GM13976 (cell line): ENCODE data around the gene EVA1A.
A peak's percentile ranks its signal among the peaks of the same experiment; 100 is the strongest.

Source experiments
- DNase-seq: peaks from one replicate; pipeline ENCODE4 v3.0.0; 2012; ENCODE audit warnings: low spot score
- CTCF ChIP-seq: IDR thresholded peaks from 2 replicates; pipeline ENCODE4 v1.5.1; 2012; ENCODE audit warnings: borderline replicate concordance, mild to moderate bottlenecking; ENCODE audit not compliant: insufficient read depth; ENCODE audit errors: extremely low read depth, missing control alignments, control extremely low read depth
- in situ Hi-C: fragments of 300-500 bp; cut with MboI; formaldehyde crosslinking; loops from one replicate; pipeline ENCODE4 v1.12.0; 2022; ENCODE audit warnings: low sequenced_read_pairs, mixed read lengths, inconsistent platforms; ENCODE audit not compliant: unreplicated experiment

The EVA1A gene

GRCh38 chr2:75560768-75561565, at the start of gene EVA1A:
Gene EVA1A, minus strand, starts transcription at chr2:75560939. Its CDS starts 42,799 bp downstream, at chr2:75518140.
- in situ Hi-C loops = no loop called here
- DNase-seq = peak; percentile 64
- no peak for TF ChIP-seq CTCF

GRCh38 chr2:75609937-75610508, 49.3 kb upstream of the EVA1A start:
- no peak for TF ChIP-seq CTCF
- no peak for DNase-seq
- in situ Hi-C loops = loop anchor here (10.0 to 25.0 kb wide), 3 partner anchors 145 to 698 kb away; no protein-coding TSS in a partner anchor

- DNase-seq = no peak
- in situ Hi-C loops = loop anchor here (10.0 to 25.0 kb wide), 2 partner anchors 145 to 697 kb away; no protein-coding TSS in a partner anchor
- TF ChIP-seq CTCF = no peak
Observed at GRCh38 chr2:75609334-75609689, 48.6 kb upstream of the EVA1A start.

GRCh38 chr2:75608684-75609333, 48.1 kb upstream of the EVA1A start:
- in situ Hi-C loops = loop anchor here (10.0 to 25.0 kb wide), 2 partner anchors 144 to 697 kb away; no protein-coding TSS in a partner anchor
- peak; percentile 96 for TF ChIP-seq CTCF
- peak; percentile 81 for DNase-seq

GRCh38 chr2:75607988-75608683, 47.4 kb upstream of the EVA1A start:
- in situ Hi-C loops = loop anchor here (10.0 to 25.0 kb wide), 2 partner anchors 143 to 696 kb away; no protein-coding TSS in a partner anchor
- no peak for TF ChIP-seq CTCF
- DNase-seq = no peak

- in situ Hi-C loops = loop anchor here (10.0 to 25.0 kb wide), 2 partner anchors 143 to 695 kb away; no protein-coding TSS in a partner anchor
- DNase-seq = no peak
- no peak for TF ChIP-seq CTCF
Observed at GRCh38 chr2:75607400-75607798, 46.7 kb upstream of the EVA1A start.
